Parathyroid adenoma (tissue), 2 donors: ENCODE results near the gene ZNF440.
"Not testable (repeated sequence)": the region's sequence is repeated elsewhere in the genome, so short reads cannot be mapped to it uniquely, and the experiment has no call there.

Experiments used
- H2AFZ ChIP-seq: fragments of 300-600 bp; sonication (generic); one replicate; pipeline ENCODE4 v1.7.0; 2017; ENCODE audit warnings: antibody characterized with exemption, mild to moderate bottlenecking
- H3K27ac ChIP-seq: fragments of 300-600 bp; sonication (generic); one replicate; pipeline ENCODE4 v1.7.0; 2017
- H3K27me3 ChIP-seq: fragments of 300-600 bp; sonication (generic); one replicate; pipeline ENCODE4 v1.7.0; 2017; ENCODE audit warnings: low read length; ENCODE audit not compliant: control insufficient read depth, insufficient read depth
- H3K36me3 ChIP-seq: fragments of 300-600 bp; sonication (generic); one replicate; pipeline ENCODE4 v1.7.0; 2017; ENCODE audit warnings: low read length; ENCODE audit not compliant: control insufficient read depth, insufficient read depth
- H3K4me1 ChIP-seq: fragments of 300-600 bp; sonication (generic); one replicate; pipeline ENCODE4 v1.7.0; 2017; ENCODE audit warnings: control low read depth
- H3K4me2 ChIP-seq: fragments of 300-600 bp; sonication (generic); one replicate; pipeline ENCODE4 v1.7.0; 2017; ENCODE audit warnings: low read length
- H3K4me3 ChIP-seq: fragments of 300-600 bp; sonication (generic); one replicate; pipeline ENCODE4 v1.7.0; 2017; ENCODE audit warnings: low read depth, low read length
- H3K79me2 ChIP-seq: fragments of 300-600 bp; sonication (generic); one replicate; pipeline ENCODE4 v1.7.0; 2017; ENCODE audit warnings: control low read depth
- H3K9ac ChIP-seq: fragments of 300-600 bp; sonication (generic); one replicate; pipeline ENCODE4 v1.7.0; 2017; ENCODE audit warnings: mild to moderate bottlenecking
- H3K9me3 ChIP-seq: fragments of 300-600 bp; sonication (generic); one replicate; pipeline ENCODE4 v1.7.0; 2017; ENCODE audit warnings: low read length; ENCODE audit not compliant: control insufficient read depth
- CTCF ChIP-seq: fragments of 300-600 bp; sonication (generic); IDR thresholded peaks from one replicate; pipeline ENCODE4 v1.7.0; 2017; ENCODE audit warnings: antibody characterized with exemption, mild to moderate bottlenecking
- donor health status: primary hyperparathyroidism.

The ZNF440 gene

GRCh38 chr19:11860721-11861120 lies 46.6 kb downstream of the ZNF440 start:
- no peaks in the 10 kb centered on the region for H3K9me3 ChIP-seq
- H3K27me3 ChIP-seq: no peaks in the 10 kb centered on the region
- H2AFZ ChIP-seq: no peak overlapping the region
- H3K4me2 ChIP-seq: no peak overlapping the region
- H3K9ac ChIP-seq: no peak overlapping the region
- peaks cover 57% of the 10 kb centered on the region for H3K79me2 ChIP-seq
- no peak overlapping the region for H3K27ac ChIP-seq
- no peak for TF ChIP-seq CTCF
- H3K4me1 ChIP-seq: peaks cover 13% of the 10 kb centered on the region
- no peaks in the 10 kb centered on the region for H3K36me3 ChIP-seq
- H3K4me3 ChIP-seq: no peak overlapping the region

- Histone ChIP-seq H3K9me3 (no peaks in the 10 kb centered on the region), H2AFZ (no peak overlapping the region), H3K4me3 (no peak overlapping the region), H3K36me3 (no peaks in the 10 kb centered on the region), H3K9ac (no peak overlapping the region), H3K4me2 (no peak overlapping the region), H3K27ac (no peak overlapping the region), H3K79me2 (peaks cover 51% of the 10 kb centered on the region), H3K4me1 (peaks cover 13% of the 10 kb centered on the region), H3K27me3 (no peaks in the 10 kb centered on the region)
- no peak for TF ChIP-seq CTCF
Measured at GRCh38 chr19:11861301-11861700, 47.2 kb downstream of the ZNF440 start.

GRCh38 chr19:11867766-11868165 lies 53.7 kb downstream of the ZNF440 start:
- not testable (repeated sequence) for H3K79me2 ChIP-seq, H3K9me3 ChIP-seq, H3K9ac ChIP-seq, H3K27me3 ChIP-seq, H2AFZ ChIP-seq, H3K27ac ChIP-seq, H3K4me2 ChIP-seq, H3K4me3 ChIP-seq, H3K4me1 ChIP-seq
- peaks cover 27% of the 10 kb centered on the region for H3K36me3 ChIP-seq

- no peaks in the 10 kb centered on the region for H3K27me3 ChIP-seq
- peaks cover 2% of the 10 kb centered on the region for H3K79me2 ChIP-seq
- no peak overlapping the region for H3K27ac ChIP-seq
- H3K9ac ChIP-seq: no peak overlapping the region
- H3K4me1 ChIP-seq: no peaks in the 10 kb centered on the region
- peaks cover 8% of the 10 kb centered on the region for H3K9me3 ChIP-seq
- H3K4me2 ChIP-seq: no peak overlapping the region
- H2AFZ ChIP-seq: no peak overlapping the region
- no peak for TF ChIP-seq CTCF
- H3K36me3 ChIP-seq: peaks cover 27% of the 10 kb centered on the region
- H3K4me3 ChIP-seq: no peak overlapping the region
Measured at GRCh38 chr19:11868188-11868587, 54.1 kb downstream of the ZNF440 start.

- H3K4me3 ChIP-seq: no peak overlapping the region
- H3K27me3 ChIP-seq: no peaks in the 10 kb centered on the region
- TF ChIP-seq CTCF: no peak
- no peak overlapping the region for H2AFZ ChIP-seq
- peaks cover 8% of the 10 kb centered on the region for H3K9me3 ChIP-seq
- H3K4me2 ChIP-seq: no peak overlapping the region
- H3K79me2 ChIP-seq: no peaks in the 10 kb centered on the region
- no peaks in the 10 kb centered on the region for H3K4me1 ChIP-seq
- H3K9ac ChIP-seq: no peak overlapping the region
- H3K27ac ChIP-seq: no peak overlapping the region
- peaks cover 25% of the 10 kb centered on the region for H3K36me3 ChIP-seq
Measured at GRCh38 chr19:11872624-11873023, 58.6 kb downstream of the ZNF440 start.
